ENCODE measurements around the gene TMEM8B.
"Not testable (repeated sequence)": the region's sequence is repeated elsewhere in the genome, so short reads cannot be mapped to it uniquely, and the experiment has no call there.

DNA sequence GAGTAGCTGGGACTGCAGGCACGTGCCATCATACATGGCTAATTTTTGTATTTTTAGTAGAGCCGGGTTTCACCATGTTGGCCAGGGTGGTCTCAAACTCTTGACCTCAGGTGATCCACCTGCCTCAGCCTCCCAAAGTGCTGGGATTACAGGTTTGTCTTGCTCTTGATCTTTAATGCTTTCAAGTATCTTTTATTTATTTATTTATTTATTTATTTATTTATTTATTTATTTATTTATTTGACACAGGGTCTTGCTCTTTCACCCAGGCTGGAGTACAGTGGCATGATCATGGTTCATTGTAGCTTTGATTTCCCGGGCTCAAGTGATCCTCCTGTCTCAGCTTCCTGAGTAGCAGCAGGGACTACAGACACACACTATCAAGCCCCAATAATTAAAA, 55.9 kb downstream of the TMEM8B start:
- TF ChIP-seq, protein P1, sequence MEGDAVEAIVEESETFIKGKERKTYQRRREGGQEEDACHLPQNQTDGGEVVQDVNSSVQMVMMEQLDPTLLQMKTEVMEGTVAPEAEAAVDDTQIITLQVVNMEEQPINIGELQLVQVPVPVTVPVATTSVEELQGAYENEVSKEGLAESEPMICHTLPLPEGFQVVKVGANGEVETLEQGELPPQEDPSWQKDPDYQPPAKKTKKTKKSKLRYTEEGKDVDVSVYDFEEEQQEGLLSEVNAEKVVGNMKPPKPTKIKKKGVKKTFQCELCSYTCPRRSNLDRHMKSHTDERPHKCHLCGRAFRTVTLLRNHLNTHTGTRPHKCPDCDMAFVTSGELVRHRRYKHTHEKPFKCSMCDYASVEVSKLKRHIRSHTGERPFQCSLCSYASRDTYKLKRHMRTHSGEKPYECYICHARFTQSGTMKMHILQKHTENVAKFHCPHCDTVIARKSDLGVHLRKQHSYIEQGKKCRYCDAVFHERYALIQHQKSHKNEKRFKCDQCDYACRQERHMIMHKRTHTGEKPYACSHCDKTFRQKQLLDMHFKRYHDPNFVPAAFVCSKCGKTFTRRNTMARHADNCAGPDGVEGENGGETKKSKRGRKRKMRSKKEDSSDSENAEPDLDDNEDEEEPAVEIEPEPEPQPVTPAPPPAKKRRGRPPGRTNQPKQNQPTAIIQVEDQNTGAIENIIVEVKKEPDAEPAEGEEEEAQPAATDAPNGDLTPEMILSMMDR (IDR thresholded peaks at IDR 0.05), result not testable (repeated sequence)
- not testable (repeated sequence) for TF ChIP-seq EZH2 (IDR thresholded peaks at IDR 0.05)
